HEK293 (cell line): ENCODE measurements around the gene GABRR1.

Experiments used
- CTCF ChIA-PET: fragments of 350-600 bp; formaldehyde crosslinking; extraction: SDS; loops from one replicate; lab custom pipeline; 2021; ENCODE audit warnings: antibody characterized with exemption; lab: Yijun Ruan, JAX
- POLR2A ChIA-PET: fragments of 300-600 bp; formaldehyde crosslinking; extraction: SDS; loops from one replicate; lab custom pipeline; 2020; ENCODE audit warnings: antibody characterized with exemption, inconsistent platforms; lab: Yijun Ruan, JAX
- H3K27ac ChIP-seq: fragments of 200-500 bp; sonication (Bioruptor generic); 2 replicates; pipeline ENCODE4 v1.5.1; 2014; ENCODE audit warnings: low read depth, low read length, control low read depth, inconsistent platforms; ENCODE audit errors: extremely low read depth
- H3K36me3 ChIP-seq, 2 experiments: fragments of 200-500 bp in 1 of 2; sonication (Bioruptor generic) in 1 of 2; 1 replicate in 1 of 2; 2 replicates in 1 of 2; pipeline ENCODE4 v1.5.1; 2014 to 2017; ENCODE audit warnings: inconsistent platforms in 2 of 2, low read length in 2 of 2; ENCODE audit not compliant: control insufficient read depth in 2 of 2, insufficient read depth in 1 of 2
- H3K4me1 ChIP-seq: fragments of 200-500 bp; sonication (Bioruptor generic); 2 replicates; pipeline ENCODE4 v1.5.1; 2014; ENCODE audit warnings: mild to moderate bottlenecking, low read length, inconsistent platforms; ENCODE audit not compliant: control insufficient read depth, insufficient read depth
- H3K4me3 ChIP-seq: 2 replicates; pipeline ENCODE4 v1.5.1; 2011; ENCODE audit warnings: low read depth, mild to moderate bottlenecking, control low read depth, low read length, moderate library complexity
- H3K9me3 ChIP-seq: fragments of 200-500 bp; sonication (Bioruptor generic); 2 replicates; pipeline ENCODE4 v1.5.1; 2014; ENCODE audit warnings: low read depth, low read length, inconsistent platforms; ENCODE audit not compliant: control insufficient read depth, insufficient read depth
- BCL6B ChIP-seq: fragments of 450-650 bp; formaldehyde crosslinking; IDR thresholded peaks from 2 replicates; pipeline ENCODE4 v1.5.1; 2017; ENCODE audit warnings: missing biosample characterization, missing genetic modification characterization
- GLIS1 ChIP-seq: fragments of 450-650 bp; formaldehyde crosslinking; IDR thresholded peaks from 2 replicates; pipeline ENCODE4 v1.5.1; 2016; ENCODE audit warnings: missing biosample characterization, missing genetic modification characterization
- KLF7 ChIP-seq: fragments of 450-650 bp; formaldehyde crosslinking; IDR thresholded peaks from 2 replicates; pipeline ENCODE4 v1.5.1; 2016; ENCODE audit warnings: missing biosample characterization, missing genetic modification characterization, borderline replicate concordance
- KLF9 ChIP-seq: fragments of 450-650 bp; formaldehyde crosslinking; IDR thresholded peaks from 2 replicates; pipeline ENCODE4 v1.5.1; 2016; ENCODE audit warnings: missing biosample characterization, missing genetic modification characterization, low read depth
- PATZ1 ChIP-seq: fragments of 450-650 bp; formaldehyde crosslinking; IDR thresholded peaks from 2 replicates; pipeline ENCODE4 v1.5.1; 2016; ENCODE audit warnings: missing biosample characterization, missing genetic modification characterization
- ZBTB17 ChIP-seq: fragments of 450-650 bp; formaldehyde crosslinking; IDR thresholded peaks from 2 replicates; pipeline ENCODE4 v1.5.1; 2016; ENCODE audit warnings: missing biosample characterization, missing genetic modification characterization
- ZBTB8A ChIP-seq: fragments of 450-650 bp; formaldehyde crosslinking; IDR thresholded peaks from 2 replicates; pipeline ENCODE4 v1.5.1; 2016; ENCODE audit warnings: missing biosample characterization, missing genetic modification characterization
- ZFHX2 ChIP-seq: fragments of 450-650 bp; formaldehyde crosslinking; conservative IDR thresholded peaks from 2 replicates; pipeline ENCODE4 v1.5.1; 2016; ENCODE audit warnings: missing biosample characterization, missing genetic modification characterization
- ZFP41 ChIP-seq: fragments of 450-650 bp; formaldehyde crosslinking; IDR thresholded peaks from 2 replicates; pipeline ENCODE4 v1.5.1; 2016; ENCODE audit warnings: missing biosample characterization, missing genetic modification characterization, borderline replicate concordance
- ZNF114 ChIP-seq: fragments of 450-650 bp; formaldehyde crosslinking; IDR thresholded peaks from 2 replicates; pipeline ENCODE4 v1.5.0; 2017; ENCODE audit warnings: missing biosample characterization, missing genetic modification characterization
- ZNF138 ChIP-seq: fragments of 450-650 bp; formaldehyde crosslinking; IDR thresholded peaks from 2 replicates; pipeline ENCODE4 v1.5.1; 2016; ENCODE audit warnings: missing biosample characterization, missing genetic modification characterization, borderline replicate concordance
- ZNF140 ChIP-seq: fragments of 450-650 bp; formaldehyde crosslinking; IDR thresholded peaks from 2 replicates; pipeline ENCODE4 v1.5.1; 2016; ENCODE audit warnings: missing biosample characterization, missing genetic modification characterization
- ZNF2 ChIP-seq: fragments of 450-650 bp; formaldehyde crosslinking; IDR thresholded peaks from 2 replicates; pipeline ENCODE4 v1.5.1; 2016; ENCODE audit warnings: missing biosample characterization, missing genetic modification characterization
- ZNF221 ChIP-seq: fragments of 450-650 bp; formaldehyde crosslinking; IDR thresholded peaks from 2 replicates; pipeline ENCODE4 v1.5.1; 2017; ENCODE audit warnings: missing biosample characterization, missing genetic modification characterization, borderline replicate concordance
- ZNF23 ChIP-seq: fragments of 450-650 bp; formaldehyde crosslinking; IDR thresholded peaks from 2 replicates; pipeline ENCODE4 v1.5.1; 2016; ENCODE audit warnings: missing biosample characterization, missing genetic modification characterization, borderline replicate concordance
- ZNF335 ChIP-seq: fragments of 450-650 bp; formaldehyde crosslinking; conservative IDR thresholded peaks from 2 replicates; pipeline ENCODE4 v1.5.1; 2016; ENCODE audit warnings: missing biosample characterization, missing genetic modification characterization
- ZNF529 ChIP-seq: fragments of 450-650 bp; formaldehyde crosslinking; IDR thresholded peaks from 2 replicates; pipeline ENCODE4 v1.5.1; 2017; ENCODE audit warnings: missing genetic modification characterization, missing biosample characterization; ENCODE audit not compliant: insufficient replicate concordance
- ZNF530 ChIP-seq: fragments of 450-650 bp; formaldehyde crosslinking; IDR thresholded peaks from 2 replicates; pipeline ENCODE4 v1.5.1; 2016; ENCODE audit warnings: low read depth, missing biosample characterization, missing genetic modification characterization
- ZNF555 ChIP-seq: fragments of 450-650 bp; formaldehyde crosslinking; conservative IDR thresholded peaks from 2 replicates; pipeline ENCODE4 v1.5.1; 2017; ENCODE audit warnings: missing biosample characterization, mild to moderate bottlenecking, missing genetic modification characterization, inconsistent platforms
- ZNF560 ChIP-seq: fragments of 450-650 bp; formaldehyde crosslinking; IDR thresholded peaks from 2 replicates; pipeline ENCODE4 v1.5.1; 2017; ENCODE audit warnings: missing biosample characterization, missing genetic modification characterization, borderline replicate concordance
- ZNF768 ChIP-seq: fragments of 450-650 bp; formaldehyde crosslinking; IDR thresholded peaks from 2 replicates; pipeline ENCODE4 v1.5.1; 2018; ENCODE audit warnings: missing biosample characterization, mild to moderate bottlenecking, missing genetic modification characterization
- TF ChIP-seq, protein P1 (sequence below): fragments of 450-650 bp; formaldehyde crosslinking; IDR thresholded peaks from 2 replicates; pipeline ENCODE4 v1.5.1; 2017; ENCODE audit warnings: missing biosample characterization, missing genetic modification characterization
- TF ChIP-seq, protein P2 (sequence below): fragments of 450-650 bp; formaldehyde crosslinking; IDR thresholded peaks from 2 replicates; pipeline ENCODE4 v1.5.1; 2016; ENCODE audit warnings: missing biosample characterization, missing genetic modification characterization, low read depth

GABRR1 gene

GRCh38 chr6:89200706-89201215, 16.4 kb downstream of the GABRR1 start:
- Histone ChIP-seq H3K27ac (no peak overlapping the region), H3K4me3 (no peak overlapping the region), H3K36me3 (no peaks in the 10 kb centered on the region), H3K9me3 (no peaks in the 10 kb centered on the region), H3K4me1 (no peaks in the 10 kb centered on the region)
- ChIA-PET POLR2A (interaction anchor here (0.6 kb wide), 1 partner anchor 218 kb away, joined by 4 read pairs; no protein-coding TSS in a partner anchor), CTCF (interaction anchor here (0.7 to 1.1 kb wide), 2 partner anchors 34 to 79 kb away, joined by 3 to 4 read pairs; no protein-coding TSS in a partner anchor)
- no peak for TF ChIP-seq ZFHX2
- no peak for TF ChIP-seq ZBTB8A
- TF ChIP-seq ZNF768 = no peak
- no peak for TF ChIP-seq ZNF335 (tag by site-specific recombination)
- no peak for TF ChIP-seq ZNF140 (tag by site-specific recombination)
- TF ChIP-seq, protein P1, sequence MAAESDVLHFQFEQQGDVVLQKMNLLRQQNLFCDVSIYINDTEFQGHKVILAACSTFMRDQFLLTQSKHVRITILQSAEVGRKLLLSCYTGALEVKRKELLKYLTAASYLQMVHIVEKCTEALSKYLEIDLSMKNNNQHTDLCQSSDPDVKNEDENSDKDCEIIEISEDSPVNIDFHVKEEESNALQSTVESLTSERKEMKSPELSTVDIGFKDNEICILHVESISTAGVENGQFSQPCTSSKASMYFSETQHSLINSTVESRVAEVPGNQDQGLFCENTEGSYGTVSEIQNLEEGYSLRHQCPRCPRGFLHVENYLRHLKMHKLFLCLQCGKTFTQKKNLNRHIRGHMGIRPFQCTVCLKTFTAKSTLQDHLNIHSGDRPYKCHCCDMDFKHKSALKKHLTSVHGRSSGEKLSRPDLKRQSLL (tag by site-specific recombination) = no peak
- TF ChIP-seq ZFP41 (tag by site-specific recombination) = no peak

- no peak overlapping the region for H3K4me3 ChIP-seq
- H3K4me1 ChIP-seq = no peaks in the 10 kb centered on the region
- TF ChIP-seq ZNF555 = no peak
- TF ChIP-seq ZNF2 (tag by site-specific recombination) = no peak
- TF ChIP-seq BCL6B (tag by site-specific recombination) = no peak
- H3K27ac ChIP-seq = no peak overlapping the region
- ChIA-PET CTCF (interaction anchor here (1.1 kb wide), 1 partner anchor 78 kb away, joined by 4 read pairs; no protein-coding TSS in a partner anchor), POLR2A (no interaction called here)
- no peaks in the 10 kb centered on the region for H3K9me3 ChIP-seq
- H3K36me3 ChIP-seq = no peaks in the 10 kb centered on the region
Measured at GRCh38 chr6:89199579-89199978, 17.6 kb downstream of the GABRR1 start.

GRCh38 chr6:89198235-89198634, 18.9 kb downstream of the GABRR1 start:
- H3K9me3 ChIP-seq = no peaks in the 10 kb centered on the region
- CTCF ChIA-PET = no interaction called here
- no peak overlapping the region for H3K4me3 ChIP-seq
- TF ChIP-seq ZNF138 (tag by site-specific recombination) (no peak), KLF9 (tag by site-specific recombination) (peak; percentile 56), GLIS1 (tag by site-specific recombination) (peak; percentile 52)
- TF ChIP-seq, all 188 proteins: peak for 2
- POLR2A ChIA-PET = no interaction called here
- Histone ChIP-seq H3K27ac (no peak overlapping the region), H3K36me3 (no peaks in the 10 kb centered on the region), H3K4me1 (no peaks in the 10 kb centered on the region)

DNA sequence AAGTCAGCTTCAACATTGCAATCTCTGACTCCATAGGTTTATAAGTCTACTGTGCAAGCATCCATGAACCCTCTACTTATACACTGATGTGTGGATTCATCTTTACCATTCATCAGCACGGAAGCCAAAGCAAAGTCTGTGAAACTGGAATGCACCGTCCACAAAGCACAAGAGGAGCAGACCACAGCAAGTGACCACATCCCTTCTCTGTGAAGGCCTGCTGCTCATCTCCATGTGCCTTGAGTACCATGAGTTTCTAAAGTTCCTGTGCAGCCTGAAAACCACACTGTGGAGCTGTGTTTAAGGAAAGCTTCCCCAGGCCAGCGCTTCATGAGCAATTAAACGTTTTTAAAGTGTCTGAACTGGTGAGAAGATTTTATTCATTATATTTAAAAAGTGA, 20.0 kb downstream of the GABRR1 start:
- Histone ChIP-seq H3K9me3 (no peaks in the 10 kb centered on the region), H3K4me3 (no peak overlapping the region), H3K27ac (no peak overlapping the region), H3K36me3 (no peaks in the 10 kb centered on the region), H3K4me1 (no peaks in the 10 kb centered on the region)
- CTCF ChIA-PET = interaction anchor here (1.0 kb wide), 1 partner anchor 84 kb away, joined by 3 read pairs; no protein-coding TSS in a partner anchor
- POLR2A ChIA-PET = no interaction called here
- TF ChIP-seq, protein P2, sequence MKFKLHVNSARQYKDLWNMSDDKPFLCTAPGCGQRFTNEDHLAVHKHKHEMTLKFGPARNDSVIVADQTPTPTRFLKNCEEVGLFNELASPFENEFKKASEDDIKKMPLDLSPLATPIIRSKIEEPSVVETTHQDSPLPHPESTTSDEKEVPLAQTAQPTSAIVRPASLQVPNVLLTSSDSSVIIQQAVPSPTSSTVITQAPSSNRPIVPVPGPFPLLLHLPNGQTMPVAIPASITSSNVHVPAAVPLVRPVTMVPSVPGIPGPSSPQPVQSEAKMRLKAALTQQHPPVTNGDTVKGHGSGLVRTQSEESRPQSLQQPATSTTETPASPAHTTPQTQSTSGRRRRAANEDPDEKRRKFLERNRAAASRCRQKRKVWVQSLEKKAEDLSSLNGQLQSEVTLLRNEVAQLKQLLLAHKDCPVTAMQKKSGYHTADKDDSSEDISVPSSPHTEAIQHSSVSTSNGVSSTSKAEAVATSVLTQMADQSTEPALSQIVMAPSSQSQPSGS (tag by site-specific recombination) = no peak
- no peak for TF ChIP-seq ZNF114 (tag by site-specific recombination)
- no peak for TF ChIP-seq PATZ1 (tag by site-specific recombination)
- TF ChIP-seq ZNF560 (tag by site-specific recombination) = no peak
- TF ChIP-seq ZNF23 (tag by site-specific recombination) = no peak
- no peak for TF ChIP-seq ZNF529
- no peak for TF ChIP-seq ZNF530
- no peak for TF ChIP-seq ZBTB17
- no peak for TF ChIP-seq ZNF221 (tag by site-specific recombination)
- no peak for TF ChIP-seq KLF7
